ENCODE measurements around the gene STEAP1B. TPM values are rescaled to one million over a fixed set of nuclear protein-coding genes. Genes with fewer than 3 reads are reported as not detected.
"Not testable (repeated sequence)": the region's sequence is repeated elsewhere in the genome, so short reads cannot be mapped to it uniquely, and the experiment has no call there.

The STEAP1B gene
- total and polyA plus RNA-seq, 4 donors, result 0.36 to 5.1 (median 2.8) TPM; not detected in 1

GRCh38 chr7:22541789-22542188 is 41.8 kb upstream of the STEAP1B start:
- H3K4me3 ChIP-seq (ENCODE audit: low read length in 2 of 2), result no peak overlapping the region
- peaks cover 0 to 2% of the 10 kb centered on the region in 2 donors for H3K27me3 ChIP-seq (ENCODE audit: control insufficient read depth in 1 of 2, insufficient read depth in 2 of 2, low read length in 1 of 2)
- no peaks in the 10 kb centered on the region for H3K9me3 ChIP-seq (ENCODE audit: control insufficient read depth, low read length)
- 97 to 98% methylated on average over 6 of the region's 6 CpGs for WGBS, 2 donors
- H3K4me1 ChIP-seq (ENCODE audit: control insufficient read depth in 1 of 2, insufficient read depth in 2 of 2, low read length in 2 of 2), result no peaks in the 10 kb centered on the region
- DNase-seq (no peak), ATAC-seq (ENCODE audit: low FRiP score) (no peak)
- intact Hi-C loops (cut with DNase I), result no loop called here
- no peaks in the 10 kb centered on the region for H3K36me3 ChIP-seq (ENCODE audit: control insufficient read depth in 1 of 2, insufficient read depth in 2 of 2, low read length in 1 of 2)
- no peak overlapping the region for H3K27ac ChIP-seq (ENCODE audit: low read depth in 1 of 2, low read length in 2 of 2)

GRCh38 chr7:22528537-22528936 is 28.5 kb upstream of the STEAP1B start:
- H3K27ac ChIP-seq (ENCODE audit: low read depth in 1 of 2, low read length in 2 of 2); H3K36me3 ChIP-seq (ENCODE audit: control insufficient read depth in 1 of 2, insufficient read depth in 2 of 2, low read length in 1 of 2); H3K27me3 ChIP-seq (ENCODE audit: control insufficient read depth in 1 of 2, insufficient read depth in 2 of 2, low read length in 1 of 2); DNase-seq; H3K4me1 ChIP-seq (ENCODE audit: control insufficient read depth in 1 of 2, insufficient read depth in 2 of 2, low read length in 2 of 2); H3K9me3 ChIP-seq (ENCODE audit: control insufficient read depth, low read length); H3K4me3 ChIP-seq (ENCODE audit: low read length in 2 of 2); intact Hi-C loops (cut with DNase I); ATAC-seq (ENCODE audit: low FRiP score): not testable (repeated sequence)
- 58 to 67% methylated on average over 3 to 5 of the region's 14 CpGs for WGBS, 2 donors

- 49 to 51% methylated on average over 5 of the region's 5 CpGs for WGBS, 2 donors
- intact Hi-C loops (cut with DNase I); H3K27ac ChIP-seq (ENCODE audit: low read depth in 1 of 2, low read length in 2 of 2); H3K4me1 ChIP-seq (ENCODE audit: control insufficient read depth in 1 of 2, insufficient read depth in 2 of 2, low read length in 2 of 2); H3K27me3 ChIP-seq (ENCODE audit: control insufficient read depth in 1 of 2, insufficient read depth in 2 of 2, low read length in 1 of 2); H3K4me3 ChIP-seq (ENCODE audit: low read length in 2 of 2); DNase-seq; H3K36me3 ChIP-seq (ENCODE audit: control insufficient read depth in 1 of 2, insufficient read depth in 2 of 2, low read length in 1 of 2); H3K9me3 ChIP-seq (ENCODE audit: control insufficient read depth, low read length); ATAC-seq (ENCODE audit: low FRiP score): not testable (repeated sequence)
Observed at GRCh38 chr7:22524353-22524947, 24.5 kb upstream of the STEAP1B start.

- H3K36me3 ChIP-seq (ENCODE audit: control insufficient read depth in 1 of 2, insufficient read depth in 2 of 2, low read length in 1 of 2); H3K4me3 ChIP-seq (ENCODE audit: low read length in 2 of 2); H3K9me3 ChIP-seq (ENCODE audit: control insufficient read depth, low read length); H3K27me3 ChIP-seq (ENCODE audit: control insufficient read depth in 1 of 2, insufficient read depth in 2 of 2, low read length in 1 of 2); intact Hi-C loops (cut with DNase I); H3K4me1 ChIP-seq (ENCODE audit: control insufficient read depth in 1 of 2, insufficient read depth in 2 of 2, low read length in 2 of 2); H3K27ac ChIP-seq (ENCODE audit: low read depth in 1 of 2, low read length in 2 of 2): not testable (repeated sequence)
- ATAC-seq (ENCODE audit: low FRiP score), result peak; percentile 59
- DNase-seq, result peak in 1 of 2 donors; percentile 61
- WGBS, 2 donors, result 36 to 41% methylated on average over 16 of the region's 16 CpGs
Observed at GRCh38 chr7:22523478-22524352, 23.7 kb upstream of the STEAP1B start.

GRCh38 chr7:22519560-22519959 is 19.6 kb upstream of the STEAP1B start:
- H3K36me3 ChIP-seq (ENCODE audit: control insufficient read depth in 1 of 2, insufficient read depth in 2 of 2, low read length in 1 of 2); ATAC-seq (ENCODE audit: low FRiP score); H3K27ac ChIP-seq (ENCODE audit: low read depth in 1 of 2, low read length in 2 of 2); H3K4me1 ChIP-seq (ENCODE audit: control insufficient read depth in 1 of 2, insufficient read depth in 2 of 2, low read length in 2 of 2); intact Hi-C loops (cut with DNase I); H3K4me3 ChIP-seq (ENCODE audit: low read length in 2 of 2); H3K9me3 ChIP-seq (ENCODE audit: control insufficient read depth, low read length); H3K27me3 ChIP-seq (ENCODE audit: control insufficient read depth in 1 of 2, insufficient read depth in 2 of 2, low read length in 1 of 2); DNase-seq: not testable (repeated sequence)
- WGBS, 2 donors, result 86 to 100% methylated on average over 1 of the region's 1 CpG

- ATAC-seq (ENCODE audit: low FRiP score); H3K36me3 ChIP-seq (ENCODE audit: control insufficient read depth in 1 of 2, insufficient read depth in 2 of 2, low read length in 1 of 2); intact Hi-C loops (cut with DNase I); H3K27ac ChIP-seq (ENCODE audit: low read depth in 1 of 2, low read length in 2 of 2); H3K9me3 ChIP-seq (ENCODE audit: control insufficient read depth, low read length); H3K4me3 ChIP-seq (ENCODE audit: low read length in 2 of 2); H3K27me3 ChIP-seq (ENCODE audit: control insufficient read depth in 1 of 2, insufficient read depth in 2 of 2, low read length in 1 of 2); DNase-seq; H3K4me1 ChIP-seq (ENCODE audit: control insufficient read depth in 1 of 2, insufficient read depth in 2 of 2, low read length in 2 of 2): not testable (repeated sequence)
- 73 to 84% methylated on average over 4 of the region's 4 CpGs for WGBS, 2 donors
Observed at GRCh38 chr7:22516950-22517349, 17.0 kb upstream of the STEAP1B start.

GRCh38 chr7:22514963-22515362 is 15.0 kb upstream of the STEAP1B start:
- H3K36me3 ChIP-seq (ENCODE audit: control insufficient read depth in 1 of 2, insufficient read depth in 2 of 2, low read length in 1 of 2); ATAC-seq (ENCODE audit: low FRiP score); H3K4me1 ChIP-seq (ENCODE audit: control insufficient read depth in 1 of 2, insufficient read depth in 2 of 2, low read length in 2 of 2); H3K4me3 ChIP-seq (ENCODE audit: low read length in 2 of 2); H3K27me3 ChIP-seq (ENCODE audit: control insufficient read depth in 1 of 2, insufficient read depth in 2 of 2, low read length in 1 of 2); H3K27ac ChIP-seq (ENCODE audit: low read depth in 1 of 2, low read length in 2 of 2); intact Hi-C loops (cut with DNase I); DNase-seq; H3K9me3 ChIP-seq (ENCODE audit: control insufficient read depth, low read length): not testable (repeated sequence)
- 92 to 100% methylated on average over 1 of the region's 1 CpG for WGBS, 2 donors

GRCh38 chr7:22507320-22507719 is 7.3 kb upstream of the STEAP1B start:
- H3K36me3 ChIP-seq (ENCODE audit: control insufficient read depth in 1 of 2, insufficient read depth in 2 of 2, low read length in 1 of 2); H3K27ac ChIP-seq (ENCODE audit: low read depth in 1 of 2, low read length in 2 of 2); H3K27me3 ChIP-seq (ENCODE audit: control insufficient read depth in 1 of 2, insufficient read depth in 2 of 2, low read length in 1 of 2); ATAC-seq (ENCODE audit: low FRiP score); DNase-seq; H3K4me1 ChIP-seq (ENCODE audit: control insufficient read depth in 1 of 2, insufficient read depth in 2 of 2, low read length in 2 of 2); intact Hi-C loops (cut with DNase I); H3K9me3 ChIP-seq (ENCODE audit: control insufficient read depth, low read length); H3K4me3 ChIP-seq (ENCODE audit: low read length in 2 of 2): not testable (repeated sequence)
- WGBS, 2 donors, result 94 to 98% methylated on average over 3 of the region's 3 CpGs
